Measurements from ENCODE around the gene MAP3K2.
"Not testable (repeated sequence)": the region's sequence is repeated elsewhere in the genome, so short reads cannot be mapped to it uniquely, and the experiment has no call there.

The MAP3K2 gene

GRCh38 chr2:127379712-127380355, 7.9 kb downstream of the MAP3K2 start:
- no peak for DNase-seq

GRCh38 chr2:127378720-127379119, 9.1 kb downstream of the MAP3K2 start:
- DNase-seq: no peak

DNA sequence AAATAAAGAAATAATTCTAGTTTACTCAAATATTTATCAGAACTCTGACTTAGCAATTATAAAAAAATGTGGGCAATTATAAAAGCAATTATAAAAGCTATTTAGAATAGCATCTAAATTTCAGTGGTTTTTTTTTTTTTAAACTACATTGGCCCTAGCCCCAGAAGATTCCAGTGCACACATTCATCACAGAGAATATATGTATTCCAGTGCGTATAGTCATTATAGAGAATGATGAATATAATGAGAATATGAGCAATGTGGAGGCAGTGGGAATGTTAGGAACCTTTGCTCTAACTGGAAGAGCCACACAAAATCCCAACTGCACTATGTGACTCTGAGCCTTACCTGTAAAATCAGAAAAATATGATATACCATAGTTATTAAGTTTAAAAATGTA, 10.5 kb downstream of the MAP3K2 start:
- DNase-seq: no peak

DNA sequence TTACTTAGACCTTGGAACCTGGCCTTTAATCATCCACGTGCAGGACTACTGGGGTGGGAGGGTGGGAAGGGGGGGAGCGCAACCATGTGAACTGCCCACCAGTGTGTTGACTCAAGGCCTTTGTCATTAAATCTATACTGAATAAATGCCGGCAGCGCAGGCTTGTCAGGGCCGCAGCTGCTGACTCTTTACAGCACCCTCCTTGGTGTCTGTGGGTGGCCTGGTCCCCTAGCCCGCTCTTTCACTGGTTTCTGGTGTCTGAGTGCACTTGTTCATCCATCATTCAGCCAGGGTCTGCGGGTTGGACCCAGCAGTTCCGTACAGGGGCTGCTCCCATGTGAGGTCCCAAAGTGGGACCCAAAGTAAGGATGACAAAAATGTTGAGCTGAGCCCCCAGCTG, 11.5 kb downstream of the MAP3K2 start:
- no peak for DNase-seq

- no peak for DNase-seq
These were observed 14.3 kb downstream of the MAP3K2 start for GRCh38 chr2:127373362-127374083.

- no peak for DNase-seq
These were observed 16.7 kb downstream of the MAP3K2 start for GRCh38 chr2:127371037-127371436.

DNA sequence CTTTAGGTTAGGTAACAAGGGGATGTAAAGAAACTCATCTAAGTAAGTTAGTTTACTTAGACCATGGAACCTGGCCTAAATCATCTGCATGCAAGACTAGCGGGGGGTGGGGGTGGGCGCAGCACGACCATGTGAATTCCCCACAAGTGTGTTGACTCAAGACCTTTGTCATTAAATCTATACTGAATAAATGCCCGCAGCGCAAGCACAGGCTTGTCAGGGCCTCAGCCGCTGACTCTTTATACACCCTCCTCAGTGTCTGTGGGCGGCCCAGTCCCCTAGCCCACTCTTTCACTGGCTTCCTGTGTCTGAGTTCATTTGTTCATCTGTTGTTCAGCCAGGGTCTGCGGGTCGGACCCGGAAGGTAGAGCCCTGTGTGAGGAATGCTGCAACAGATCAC, 17.8 kb downstream of the MAP3K2 start:
- no peak for DNase-seq

DNA sequence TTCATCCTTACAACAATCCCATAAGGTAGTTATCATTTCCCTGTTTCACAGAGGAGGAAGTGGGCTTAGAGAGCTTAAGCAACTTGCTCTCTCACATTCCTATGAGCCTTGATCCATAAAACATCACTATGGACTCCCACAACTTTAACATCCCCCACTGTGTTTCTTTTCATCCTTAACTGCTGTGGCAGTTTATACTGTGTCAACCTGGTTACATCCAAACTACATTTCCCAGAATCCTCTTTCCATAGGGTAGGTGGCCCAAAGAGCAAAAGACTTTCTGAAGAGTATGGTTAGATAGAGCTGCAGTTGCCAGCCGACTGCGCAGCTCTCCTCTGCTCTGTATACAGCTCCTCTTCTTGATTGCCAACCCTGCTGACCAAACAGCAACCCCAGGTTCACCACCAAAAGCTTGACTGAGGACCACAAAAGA, 22.5 kb downstream of the MAP3K2 start:
- no peak for DNase-seq

DNA sequence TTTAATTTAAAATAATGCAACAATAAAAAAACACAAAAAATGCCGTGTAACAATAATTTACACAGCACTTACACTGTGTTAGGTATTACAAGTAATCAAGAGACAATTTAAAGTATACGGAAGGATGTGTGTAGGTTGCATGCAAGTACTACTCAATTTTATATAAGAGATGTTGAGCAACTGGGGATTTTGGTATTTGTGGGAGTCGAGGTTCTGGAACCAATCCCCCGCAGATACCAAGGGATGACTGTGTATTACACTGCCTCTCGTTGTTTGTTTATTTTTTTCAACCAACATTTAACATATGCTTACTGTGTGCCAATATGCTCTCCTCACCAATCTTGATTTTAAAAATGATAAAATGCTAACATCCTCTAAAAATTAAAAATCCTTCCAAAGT, 24.8 kb downstream of the MAP3K2 start:
- DNase-seq: no peak

DNA sequence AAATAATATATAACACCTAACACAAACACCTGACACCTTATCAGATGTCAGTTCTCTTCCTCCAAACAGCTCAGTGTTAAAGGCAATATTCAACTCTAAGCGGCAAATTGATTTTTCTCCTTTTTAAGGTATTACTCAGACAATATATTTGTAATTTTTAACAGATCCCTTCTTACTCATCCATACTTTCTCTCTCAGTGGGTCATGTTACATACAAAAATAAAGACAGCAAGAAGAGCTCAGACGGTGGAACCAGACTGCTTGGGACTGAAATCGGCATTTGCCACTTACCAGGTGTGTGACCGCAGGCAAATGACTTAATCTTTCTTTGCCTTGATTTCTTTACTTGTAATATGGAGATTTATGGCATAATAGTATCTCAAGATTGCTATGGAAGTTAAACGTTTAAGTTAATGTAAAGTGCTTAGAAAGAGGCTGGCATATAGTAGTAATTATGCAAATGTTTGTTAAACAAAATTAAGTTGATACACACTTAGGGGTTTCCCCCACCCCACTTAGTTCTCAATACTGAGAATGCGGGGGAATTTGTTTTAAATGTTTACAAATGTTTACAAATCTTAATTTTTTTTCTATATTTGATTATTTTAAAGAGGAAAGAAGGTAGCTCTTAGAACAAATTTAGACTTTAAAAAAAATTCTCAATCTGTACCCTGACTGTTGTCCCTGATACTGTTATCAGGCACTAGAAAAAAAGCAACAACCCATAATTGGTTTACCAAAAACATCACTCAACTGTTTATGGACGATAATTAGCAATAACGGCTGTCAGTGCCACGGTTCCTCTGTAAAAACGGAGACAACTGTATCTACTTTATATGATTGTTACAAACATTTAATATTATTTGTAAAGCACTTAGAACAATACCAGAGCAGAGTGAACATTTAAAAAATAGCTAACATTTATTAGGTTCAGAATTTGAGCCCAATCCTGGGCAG, 25.6 kb downstream of the MAP3K2 start:
- no peak for DNase-seq

DNA sequence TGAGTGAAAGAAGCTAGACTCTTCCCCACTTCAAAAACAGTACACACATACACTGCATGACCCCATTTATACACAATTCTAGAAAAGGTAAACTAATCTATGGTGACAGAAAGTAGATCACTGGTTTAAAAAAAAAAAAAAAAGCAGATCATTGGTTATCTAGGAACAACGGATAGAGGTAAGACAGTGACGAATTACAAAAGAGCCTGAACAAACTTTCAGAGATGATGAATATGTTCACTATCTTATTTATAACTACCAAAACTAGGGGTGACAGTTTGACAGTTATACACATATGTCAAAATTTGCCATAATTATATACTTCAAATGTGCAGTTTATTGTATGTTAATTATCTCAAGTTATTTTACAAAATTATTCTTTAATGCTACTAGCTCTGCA, 27.5 kb downstream of the MAP3K2 start:
- DNase-seq: no peak

DNA sequence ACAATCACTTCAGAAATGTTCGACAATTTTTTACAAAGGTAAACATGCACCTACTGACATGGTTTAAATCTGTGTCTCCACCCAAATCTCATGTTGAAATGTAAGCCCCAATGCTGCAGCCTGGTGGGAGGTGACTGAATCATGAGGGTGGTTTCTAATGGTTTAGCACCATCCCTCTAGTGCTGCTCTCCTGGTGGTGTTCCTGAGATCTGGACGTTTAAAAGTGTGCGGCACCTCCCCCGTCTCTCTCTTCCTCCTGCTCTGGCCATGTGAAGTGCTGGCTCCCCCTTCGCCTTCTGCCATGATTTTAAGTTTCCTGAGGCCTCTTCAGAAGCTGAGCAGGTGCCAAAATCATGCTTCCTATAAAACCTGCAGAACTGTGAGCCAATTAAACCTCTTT, 28.3 kb downstream of the MAP3K2 start:
- no peak for DNase-seq

GRCh38 chr2:127358971-127359370, 28.8 kb downstream of the MAP3K2 start:
- DNase-seq: no peak

GRCh38 chr2:127358044-127358443, 29.7 kb downstream of the MAP3K2 start:
- no peak for DNase-seq

DNA sequence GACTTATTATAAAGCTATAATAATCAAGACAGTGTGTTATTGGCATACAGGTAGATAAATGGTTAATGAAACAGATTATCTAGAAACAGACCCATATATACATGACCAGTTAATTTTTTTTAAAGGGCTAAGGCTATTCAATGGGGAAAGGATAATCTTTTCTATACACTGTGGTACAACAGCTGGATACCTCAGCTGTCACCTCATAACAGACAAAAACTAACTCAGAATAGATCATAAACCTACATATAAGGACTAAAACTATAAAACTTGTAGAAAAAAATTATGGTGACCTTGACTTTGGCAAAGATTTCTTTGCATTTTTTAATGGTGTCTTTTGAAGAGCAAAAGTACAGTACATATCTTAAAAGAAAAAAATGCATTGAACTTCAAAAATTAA, 30.2 kb downstream of the MAP3K2 start:
- no peak for DNase-seq

- DNase-seq: no peak
These were observed 31.2 kb downstream of the MAP3K2 start for GRCh38 chr2:127356531-127356930.

GRCh38 chr2:127355407-127356008, 32.3 kb downstream of the MAP3K2 start:
- peak; percentile 53 for DNase-seq

DNA sequence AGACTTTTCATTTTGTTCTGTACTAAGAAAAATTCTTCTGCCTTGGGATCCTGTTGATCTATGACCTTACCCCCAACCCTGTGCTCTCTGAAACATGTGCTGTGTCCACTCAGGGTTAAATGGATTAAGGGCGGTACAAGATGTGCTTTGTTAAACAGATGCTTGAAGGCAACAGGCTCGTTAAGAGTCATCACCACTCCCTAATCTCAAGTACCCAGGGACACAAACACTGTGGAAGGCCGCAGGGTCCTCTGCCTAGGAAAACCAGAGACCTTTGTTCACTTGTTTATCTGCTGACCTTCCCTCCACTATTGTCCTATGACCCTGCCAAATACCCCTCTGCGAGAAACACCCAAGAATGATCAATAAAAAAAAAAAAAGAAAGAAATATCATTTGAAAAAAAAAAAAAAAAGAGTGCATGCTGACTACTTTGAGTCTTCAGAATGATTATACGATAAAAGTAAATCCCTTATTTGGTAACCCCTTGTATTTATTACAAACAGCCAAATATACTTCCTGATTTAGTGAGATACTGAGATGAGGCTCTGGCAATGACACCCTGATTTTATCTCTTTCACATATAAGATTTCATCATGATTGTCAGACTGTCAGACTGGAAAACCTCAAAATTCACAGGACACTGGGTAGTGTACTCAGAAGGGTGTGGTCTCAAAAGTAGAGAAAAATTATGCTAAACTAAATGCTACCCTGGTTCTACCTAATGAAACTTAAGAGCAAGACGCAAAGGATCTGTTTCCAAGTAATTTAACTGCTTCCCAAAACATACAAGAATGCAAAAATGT, 33.7 kb downstream of the MAP3K2 start:
- not testable (repeated sequence) for DNase-seq

DNA sequence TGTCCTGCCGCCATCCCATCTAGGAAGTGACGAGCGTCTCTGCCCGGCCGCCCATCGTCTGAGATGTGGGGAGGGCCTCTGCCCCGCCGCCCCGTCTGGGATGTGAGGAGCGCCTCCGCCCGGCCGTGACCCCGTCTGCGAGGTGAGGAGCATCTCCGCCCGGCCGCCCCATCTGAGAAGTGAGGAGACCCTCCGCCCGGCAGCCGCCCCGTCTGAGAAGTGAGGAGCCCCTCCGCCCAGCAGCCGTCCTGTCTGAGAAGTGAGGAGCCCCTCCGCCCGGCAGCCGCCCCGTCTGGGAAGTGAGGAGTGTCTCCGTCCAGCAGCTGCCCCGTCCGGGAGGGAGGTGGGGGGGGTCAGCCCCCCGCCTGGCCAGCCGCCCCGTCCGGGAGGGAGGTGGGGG, 34.6 kb downstream of the MAP3K2 start:
- DNase-seq: not testable (repeated sequence)

DNA sequence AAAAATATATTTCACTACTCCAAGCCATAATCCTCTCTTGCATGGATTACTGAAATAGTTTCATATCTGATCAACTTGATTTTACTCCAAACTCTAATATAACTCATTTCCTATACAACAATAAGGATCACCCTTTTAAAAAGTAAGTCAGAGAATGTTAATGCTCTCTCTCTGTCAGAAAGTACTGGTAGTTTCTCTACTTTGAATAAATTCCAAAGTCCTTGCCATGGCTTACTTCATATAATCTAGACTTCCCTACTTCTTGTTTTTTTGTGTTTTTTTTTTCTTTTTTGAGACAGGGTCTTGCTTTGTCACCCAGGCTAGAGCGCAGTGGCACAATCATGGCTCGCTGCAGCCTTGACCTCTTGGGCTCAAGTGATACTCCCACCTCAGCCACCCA, 36.2 kb downstream of the MAP3K2 start:
- no peak for DNase-seq

- DNase-seq: no peak
These were observed 39.3 kb downstream of the MAP3K2 start for GRCh38 chr2:127348426-127349000.

Measured in CD4-positive, alpha-beta T cell treated with Interleukin-17A for 4 hours (primary cell).